A549 (cell line): ENCODE measurements around the gene CD151. TPM values are rescaled to one million over a fixed set of nuclear protein-coding genes. Genes with fewer than 3 reads are reported as not detected.

Experiments
- ATAC-seq, 2 experiments: fragments of 200-7000 bp in 1 of 2; fragments of >200 bp in 1 of 2; cut with Nextera tagmentation in 1 of 2; cut with Tn5 transposase in 1 of 2; 3 replicates each; pipeline versions ENCODE4 v1.8.0 to v1.9.1; 2018 to 2020; ENCODE audit warnings: mild to moderate bottlenecking in 1 of 2, moderate library complexity in 1 of 2
- CTCF ChIA-PET: fragments of 300-600 bp; sonication (Branson Sonifier 250); formaldehyde crosslinking; extraction: SDS; loops from one replicate; lab custom pipeline; 2021; ENCODE audit warnings: antibody characterized with exemption, inconsistent platforms; lab: Yijun Ruan, JAX
- POLR2A ChIA-PET: fragments of 350-600 bp; formaldehyde crosslinking; extraction: SDS; loops from one replicate; lab custom pipeline; 2021; ENCODE audit warnings: antibody characterized with exemption, inconsistent platforms; lab: Yijun Ruan, JAX
- DNase-seq, 2 experiments: peaks; one replicate each; pipeline versions ENCODE4 v3.0.0 to v3.0.0-alpha.2; 2011 to 2016; ENCODE audit warnings: low read depth in 1 of 2, low spot score in 1 of 2
- FAIRE-seq: peaks from 2 replicates; lab custom pipeline; 2011; peaks lifted over from hg19 to GRCh38; lab: Jason Lieb, UNC
- H3K27ac ChIP-seq, 2 experiments: fragments of >200 bp; sonication (Bioruptor Twin); formaldehyde crosslinking; 3 replicates each; pipeline ENCODE4 v1.5.1; 2016 to 2017
- H3K4me1 ChIP-seq: fragments of >200 bp; sonication (Bioruptor Twin); formaldehyde crosslinking; 3 replicates; pipeline ENCODE4 v1.6.1; 2016
- H3K4me2 ChIP-seq: fragments of >200 bp; sonication (Bioruptor Twin); formaldehyde crosslinking; 3 replicates; pipeline ENCODE4 v1.6.1; 2016
- H3K4me3 ChIP-seq: fragments of >200 bp; sonication (Bioruptor Twin); formaldehyde crosslinking; 3 replicates; pipeline ENCODE4 v1.5.1; 2016
- H3K9me3 ChIP-seq: fragments of >200 bp; sonication (Bioruptor Twin); formaldehyde crosslinking; 3 replicates; pipeline ENCODE4 v1.6.1; 2016
- BHLHE40 ChIP-seq: IDR thresholded peaks from 2 replicates; pipeline ENCODE4 v1.6.1; 2012; ENCODE audit warnings: low read depth, low read length, inconsistent platforms
- CBX2 ChIP-seq: fragments of 200-600 bp; sonication (generic); IDR thresholded peaks from 2 replicates; pipeline ENCODE4 v1.6.1; 2016; ENCODE audit warnings: low read depth, mild to moderate bottlenecking, borderline replicate concordance
- CBX8 ChIP-seq: fragments of 200-600 bp; sonication (generic); IDR thresholded peaks from 2 replicates; pipeline ENCODE4 v1.6.1; 2016
- CHD4 ChIP-seq: fragments of 200-600 bp; sonication (generic); IDR thresholded peaks from 2 replicates; pipeline ENCODE4 v1.6.1; 2016; ENCODE audit warnings: antibody characterized with exemption, mild to moderate bottlenecking, borderline replicate concordance
- EHMT2 ChIP-seq: fragments of 200-600 bp; sonication (generic); IDR thresholded peaks from 2 replicates; pipeline ENCODE4 v1.6.1; 2016; ENCODE audit warnings: antibody characterized with exemption, low read depth, mild to moderate bottlenecking, moderate library complexity
- ESRRA ChIP-seq: fragments of 150-350 bp; IDR thresholded peaks from 2 replicates; pipeline ENCODE4 v1.6.1; 2014; ENCODE audit warnings: mild to moderate bottlenecking, low read length, borderline replicate concordance
- FOXS1 ChIP-seq: fragments of 250-450 bp; sonication (Bioruptor Pico); IDR thresholded peaks from 2 replicates; pipeline ENCODE4 v1.5.0; 2020; ENCODE audit warnings: mild to moderate bottlenecking, moderate library complexity
- GATA3 ChIP-seq: IDR thresholded peaks from 2 replicates; pipeline ENCODE4 v1.6.1; 2012; ENCODE audit warnings: borderline replicate concordance
- HDAC2 ChIP-seq: fragments of 200-600 bp; sonication (generic); IDR thresholded peaks from 2 replicates; pipeline ENCODE4 v1.6.1; 2016
- HEYL ChIP-seq: fragments of 250-450 bp; sonication (Bioruptor Pico); IDR thresholded peaks from 2 replicates; pipeline ENCODE4 v1.8.0; 2021; ENCODE audit warnings: mild to moderate bottlenecking, moderate library complexity
- JUN ChIP-seq, 2 experiments: fragments of >200 bp; sonication (Bioruptor Twin); formaldehyde crosslinking; IDR thresholded peaks; 2 replicates in 1 of 2; 3 replicates in 1 of 2; pipeline ENCODE4 v1.6.1; 2016 to 2017
- KDM1A ChIP-seq: fragments of 200-600 bp; sonication (generic); IDR thresholded peaks from 2 replicates; pipeline ENCODE4 v1.6.1; 2016; ENCODE audit warnings: low read depth, mild to moderate bottlenecking
- KDM5A ChIP-seq: fragments of 200-600 bp; sonication (generic); IDR thresholded peaks from 2 replicates; pipeline ENCODE4 v1.6.1; 2016; ENCODE audit warnings: antibody characterized with exemption, mild to moderate bottlenecking
- MAX ChIP-seq: IDR thresholded peaks from 2 replicates; pipeline ENCODE4 v1.6.1; 2012
- NFE2L2 ChIP-seq: fragments of 150-350 bp; conservative IDR thresholded peaks from 2 replicates; pipeline ENCODE4 v1.6.1; 2014; ENCODE audit warnings: low read length
- NR3C1 ChIP-seq: fragments of >200 bp; sonication (Bioruptor Twin); formaldehyde crosslinking; IDR thresholded peaks from 3 replicates; pipeline ENCODE4 v1.6.1; 2017
- RAD21 ChIP-seq, 2 experiments: fragments of >200 bp in 1 of 2; sonication (Bioruptor Twin) in 1 of 2; formaldehyde crosslinking in 1 of 2; IDR thresholded peaks in 1 of 2; conservative IDR thresholded peaks in 1 of 2; 2 replicates in 1 of 2; 3 replicates in 1 of 2; pipeline ENCODE4 v1.6.1; 2012 to 2018; ENCODE audit warnings: inconsistent platforms in 1 of 2
- RNF2 ChIP-seq: fragments of 200-600 bp; sonication (generic); IDR thresholded peaks from 2 replicates; pipeline ENCODE4 v1.6.1; 2016; ENCODE audit warnings: low read depth, mild to moderate bottlenecking, antibody characterized with exemption, moderate library complexity, borderline replicate concordance
- ZC3H11A ChIP-seq: fragments of 450-650 bp; IDR thresholded peaks from 2 replicates; pipeline ENCODE4 v1.6.1; 2014; ENCODE audit warnings: antibody characterized with exemption, mild to moderate bottlenecking
- ZNF302 ChIP-seq: fragments of 250-450 bp; sonication (Bioruptor Pico); IDR thresholded peaks from 2 replicates; pipeline ENCODE4 v1.9.0; 2021; ENCODE audit warnings: inconsistent platforms, mild to moderate bottlenecking, moderate library complexity
- WGBS: methylation state at CpG from one replicate; pipeline ENCODE4 v1.1.6; 2017; ENCODE audit errors: missing lambda C conversion rate; 5-methylcytosine and 5-hydroxymethylcytosine counted together
- polyA plus RNA-seq, 4 experiments: library from polyadenylated mRNA; depleted of rRNA in 3 of 4; stranded (reverse); fragments of >200 nt; fragmentation: RNase III in 1 of 4; extraction: RNeasy Plus Mini Kit Qiagen cat#74134 plus additional on column Dnase treatment in 1 of 4; gene quantifications; 2 replicates in 3 of 4; 3 replicates in 1 of 4; pipeline ENCODE4 v1.2.3, GENCODE V29; 2011 to 2017
- TF ChIP-seq, protein P1 (sequence below): fragments of 200-600 bp; sonication (generic); IDR thresholded peaks from 2 replicates; pipeline ENCODE4 v1.6.1; 2016; ENCODE audit warnings: antibody characterized with exemption, mild to moderate bottlenecking, moderate library complexity
- TF ChIP-seq, protein P2 (sequence below): fragments of >200 bp; sonication (Bioruptor Twin); formaldehyde crosslinking; IDR thresholded peaks from 2 replicates; pipeline ENCODE4 v1.6.1; 2016
- TF ChIP-seq, protein P3 (sequence below): fragments of 250-450 bp; sonication (Bioruptor Pico); IDR thresholded peaks from 2 replicates; pipeline ENCODE4 v1.5.0; 2021; ENCODE audit warnings: mild to moderate bottlenecking, moderate library complexity, borderline replicate concordance

The CD151 gene
- polyA plus RNA-seq, 2 of the 4 experiments (the other 2 are of a cell fraction): 409 to 701 TPM

GRCh38 chr11:803467-803742 lies 29.3 kb upstream of the CD151 start:
- Histone ChIP-seq H3K4me2 (no peak overlapping the region; the same call in 2 of the 3 replicates), H3K4me1 (peaks cover 21% of the 10 kb centered on the region), H3K4me3 (no peak overlapping the region), H3K27ac (peak overlapping the region in 1 of 2 experiments; percentile 90; a peak in 3 of 6 replicates), H3K9me3 (no peaks in the 10 kb centered on the region)
- ATAC-seq: no peak
- DNase-seq: no peak
- no peak for TF ChIP-seq CBX2
- TF ChIP-seq, protein P1, sequence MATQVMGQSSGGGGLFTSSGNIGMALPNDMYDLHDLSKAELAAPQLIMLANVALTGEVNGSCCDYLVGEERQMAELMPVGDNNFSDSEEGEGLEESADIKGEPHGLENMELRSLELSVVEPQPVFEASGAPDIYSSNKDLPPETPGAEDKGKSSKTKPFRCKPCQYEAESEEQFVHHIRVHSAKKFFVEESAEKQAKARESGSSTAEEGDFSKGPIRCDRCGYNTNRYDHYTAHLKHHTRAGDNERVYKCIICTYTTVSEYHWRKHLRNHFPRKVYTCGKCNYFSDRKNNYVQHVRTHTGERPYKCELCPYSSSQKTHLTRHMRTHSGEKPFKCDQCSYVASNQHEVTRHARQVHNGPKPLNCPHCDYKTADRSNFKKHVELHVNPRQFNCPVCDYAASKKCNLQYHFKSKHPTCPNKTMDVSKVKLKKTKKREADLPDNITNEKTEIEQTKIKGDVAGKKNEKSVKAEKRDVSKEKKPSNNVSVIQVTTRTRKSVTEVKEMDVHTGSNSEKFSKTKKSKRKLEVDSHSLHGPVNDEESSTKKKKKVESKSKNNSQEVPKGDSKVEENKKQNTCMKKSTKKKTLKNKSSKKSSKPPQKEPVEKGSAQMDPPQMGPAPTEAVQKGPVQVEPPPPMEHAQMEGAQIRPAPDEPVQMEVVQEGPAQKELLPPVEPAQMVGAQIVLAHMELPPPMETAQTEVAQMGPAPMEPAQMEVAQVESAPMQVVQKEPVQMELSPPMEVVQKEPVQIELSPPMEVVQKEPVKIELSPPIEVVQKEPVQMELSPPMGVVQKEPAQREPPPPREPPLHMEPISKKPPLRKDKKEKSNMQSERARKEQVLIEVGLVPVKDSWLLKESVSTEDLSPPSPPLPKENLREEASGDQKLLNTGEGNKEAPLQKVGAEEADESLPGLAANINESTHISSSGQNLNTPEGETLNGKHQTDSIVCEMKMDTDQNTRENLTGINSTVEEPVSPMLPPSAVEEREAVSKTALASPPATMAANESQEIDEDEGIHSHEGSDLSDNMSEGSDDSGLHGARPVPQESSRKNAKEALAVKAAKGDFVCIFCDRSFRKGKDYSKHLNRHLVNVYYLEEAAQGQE: no peak
- TF ChIP-seq, protein P2, sequence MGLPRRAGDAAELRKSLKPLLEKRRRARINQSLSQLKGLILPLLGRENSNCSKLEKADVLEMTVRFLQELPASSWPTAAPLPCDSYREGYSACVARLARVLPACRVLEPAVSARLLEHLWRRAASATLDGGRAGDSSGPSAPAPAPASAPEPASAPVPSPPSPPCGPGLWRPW: no peak
- TF ChIP-seq CHD4: no peak
- no peak for TF ChIP-seq HDAC2
- TF ChIP-seq RAD21 (conservative IDR thresholded peaks at IDR 0.05 in 1 of 2, IDR thresholded peaks at IDR 0.05 in 1 of 2): no peak
- TF ChIP-seq CBX8: no peak
- POLR2A ChIA-PET: interaction anchor here (2.0 kb wide), 1 partner anchor 16 kb away, joined by 9 read pairs; no protein-coding TSS in a partner anchor
- no peak for FAIRE-seq
- CTCF ChIA-PET: interaction anchor here (1.1 to 1.4 kb wide), 3 partner anchors 16 to 249 kb away, joined by 3 to 4 read pairs (median 4); no protein-coding TSS in a partner anchor
- WGBS: no CpG with 5 or more reads among the region's 8 CpGs

DNA sequence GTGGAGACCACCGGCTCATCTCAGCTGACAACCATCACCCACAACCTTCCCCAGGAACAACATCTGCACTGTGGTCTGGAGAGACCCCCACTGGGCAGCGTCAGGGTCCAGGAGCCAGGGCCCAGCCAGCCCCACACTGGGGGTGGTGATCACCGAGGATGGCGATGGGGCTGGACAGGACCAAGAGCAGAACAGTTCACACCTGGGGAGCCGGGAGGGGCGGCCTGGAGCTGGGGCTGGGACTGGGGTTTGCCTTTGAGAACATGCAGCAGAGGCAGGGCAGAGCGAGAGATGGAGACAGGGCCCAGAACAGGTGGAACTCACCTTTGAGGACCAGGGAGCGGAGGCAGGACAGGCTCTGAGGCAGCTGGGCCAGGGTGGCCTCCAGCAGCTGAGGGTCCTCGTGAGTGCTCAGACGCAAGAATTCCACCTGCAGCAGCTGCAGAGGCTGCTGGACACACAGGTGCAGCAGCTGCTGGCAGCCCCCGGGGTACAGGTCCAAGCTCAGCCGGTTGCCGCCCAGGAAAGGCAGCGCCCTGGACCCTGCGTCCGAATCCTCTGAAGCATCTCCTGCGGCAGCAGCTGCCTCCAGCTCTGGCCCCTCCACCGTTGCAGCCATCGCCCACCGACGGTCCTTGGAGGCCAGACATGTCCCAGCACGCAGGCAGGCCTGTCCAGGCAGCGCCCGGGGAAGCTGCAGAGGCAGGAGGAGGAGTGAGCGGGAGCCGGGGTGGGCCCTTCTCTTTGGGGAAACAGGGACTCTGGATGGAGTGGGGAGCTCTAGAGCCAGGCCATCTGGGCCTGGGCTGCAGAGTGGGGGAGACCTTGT lies 28.8 kb upstream of the CD151 start:
- TF ChIP-seq KDM5A: no peak
- no peak for TF ChIP-seq NR3C1
- TF ChIP-seq ZNF302 (CRISPR knock-in tag): no peak
- no peak for TF ChIP-seq KDM1A
- TF ChIP-seq FOXS1 (CRISPR knock-in tag): no peak
- TF ChIP-seq MAX: no peak
- no peak for TF ChIP-seq ESRRA
- no peak for TF ChIP-seq JUN (IDR thresholded peaks at IDR 0.05)
- TF ChIP-seq ZC3H11A: no peak
- TF ChIP-seq CHD4: no peak
- TF ChIP-seq NFE2L2: no peak
- TF ChIP-seq, protein P3, sequence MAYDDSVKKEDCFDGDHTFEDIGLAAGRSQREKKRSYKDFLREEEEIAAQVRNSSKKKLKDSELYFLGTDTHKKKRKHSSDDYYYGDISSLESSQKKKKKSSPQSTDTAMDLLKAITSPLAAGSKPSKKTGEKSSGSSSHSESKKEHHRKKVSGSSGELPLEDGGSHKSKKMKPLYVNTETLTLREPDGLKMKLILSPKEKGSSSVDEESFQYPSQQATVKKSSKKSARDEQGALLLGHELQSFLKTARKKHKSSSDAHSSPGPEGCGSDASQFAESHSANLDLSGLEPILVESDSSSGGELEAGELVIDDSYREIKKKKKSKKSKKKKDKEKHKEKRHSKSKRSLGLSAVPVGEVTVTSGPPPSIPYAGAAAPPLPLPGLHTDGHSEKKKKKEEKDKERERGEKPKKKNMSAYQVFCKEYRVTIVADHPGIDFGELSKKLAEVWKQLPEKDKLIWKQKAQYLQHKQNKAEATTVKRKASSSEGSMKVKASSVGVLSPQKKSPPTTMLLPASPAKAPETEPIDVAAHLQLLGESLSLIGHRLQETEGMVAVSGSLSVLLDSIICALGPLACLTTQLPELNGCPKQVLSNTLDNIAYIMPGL: no peak
- no peak for TF ChIP-seq GATA3
- no peak for TF ChIP-seq HEYL (CRISPR knock-in tag)
- TF ChIP-seq BHLHE40: no peak
- no peak for TF ChIP-seq RNF2
- no peak for TF ChIP-seq EHMT2
- peak in 1 of 2 experiments; percentile 2; a peak in 1 of 6 replicates for ATAC-seq
- ChIA-PET CTCF (interaction anchor here (1.0 to 1.4 kb wide), 3 partner anchors 8 to 21 kb away, joined by 3 to 4 read pairs (median 4); no protein-coding TSS in a partner anchor), POLR2A (interaction anchor here (2.0 kb wide), 1 partner anchor 16 kb away, joined by 9 read pairs; no protein-coding TSS in a partner anchor)
- Histone ChIP-seq H3K4me3 (peak overlapping the region; percentile 60), H3K9me3 (no peaks in the 10 kb centered on the region), H3K4me2 (peak overlapping the region; percentile 93), H3K27ac (peak overlapping the region; percentile 76 to 90), H3K4me1 (peaks cover 22% of the 10 kb centered on the region)
- no peak for DNase-seq
- 89% methylated on average over 23 of the region's 26 CpGs for WGBS
- FAIRE-seq: no peak
